K562 (cell line): ENCODE measurements around the gene ING4. TPM values are rescaled to one million over a fixed set of nuclear protein-coding genes. Genes with fewer than 3 reads are reported as not detected.
A peak's percentile ranks its signal among the peaks of the same experiment; 100 is the strongest.

Experiments
- BACH1 ChIP-seq: fragments of 200-800 bp; sonication (Bioruptor generic); IDR thresholded peaks from 2 replicates; pipeline ENCODE4 v1.6.1; 2016; ENCODE audit warnings: missing genetic modification characterization, missing compliant biosample characterization
- E2F3 ChIP-seq: fragments of 250-450 bp; sonication (Bioruptor Pico); IDR thresholded peaks from 2 replicates; pipeline ENCODE4 v1.4.0; 2020; ENCODE audit warnings: mild to moderate bottlenecking
- EP400 ChIP-seq: fragments of 450-650 bp; IDR thresholded peaks from 2 replicates; pipeline ENCODE4 v1.6.1; 2017; ENCODE audit warnings: antibody characterized with exemption, mild to moderate bottlenecking, moderate library complexity
- MLLT1 ChIP-seq, 2 experiments: fragments of 450-650 bp; IDR thresholded peaks; 2 replicates each; pipeline ENCODE4 v1.6.1; 2016
- POLR2A ChIP-seq: fragments of 450-650 bp; conservative IDR thresholded peaks from 2 replicates; pipeline ENCODE4 v1.6.1; 2016
- SETDB1 ChIP-seq: IDR thresholded peaks from one replicate; pipeline ENCODE4 v1.6.1; 2012; ENCODE audit warnings: low read length, control low read depth, inconsistent platforms
- SOX6 ChIP-seq: fragments of 450-650 bp; IDR thresholded peaks from 2 replicates; pipeline ENCODE4 v1.6.1; 2014; ENCODE audit warnings: mild to moderate bottlenecking
- SRSF7 ChIP-seq: fragments of 200-400 bp; formaldehyde crosslinking; optimal IDR thresholded peaks from 2 replicates; pipeline ENCODE3; 2017; ENCODE audit warnings: mild to moderate bottlenecking, low read depth, low read length
- TCF7 ChIP-seq: sonication (generic); IDR thresholded peaks from 2 replicates; pipeline ENCODE4 v1.6.1; 2016; ENCODE audit warnings: antibody characterized with exemption, borderline replicate concordance
- ZFP1 ChIP-seq: fragments of 450-650 bp; formaldehyde crosslinking; IDR thresholded peaks from 2 replicates; pipeline ENCODE4 v1.4.0; 2020; ENCODE audit warnings: mild to moderate bottlenecking, mixed read lengths
- ZNF175 ChIP-seq: fragments of 200-800 bp; sonication (Bioruptor generic); IDR thresholded peaks from 2 replicates; pipeline ENCODE4 v1.6.1; 2016; ENCODE audit warnings: low read depth, mild to moderate bottlenecking, missing genetic modification characterization, missing compliant biosample characterization
- polyA plus RNA-seq, 8 experiments: library from polyadenylated mRNA; depleted of rRNA in 4 of 8; stranded (reverse) in 5 of 8; unstranded in 3 of 8; fragments of >200 nt; fragmentation: Nextera tagmentation in 2 of 8; fragmentation: Illumina TruSeq in 1 of 8; extraction: Ambion mirVana in 2 of 8; extraction: Trizol in 1 of 8; gene quantifications; 2 replicates each; pipeline versions ENCODE4 v1.2.1 to v1.2.3, GENCODE V29; 2011 to 2014; ENCODE audit warnings: inconsistent platforms in 1 of 8, missing spikeins in 1 of 8
- total RNA-seq, 7 experiments: library from RNA; depleted of rRNA in 6 of 7; stranded (reverse); fragments of >200 nt in 6 of 7; fragmentation: Illumina TruSeq in 2 of 7; extraction: Trizol in 2 of 7; gene quantifications; 2 replicates each; pipeline versions ENCODE4 v1.2.1 to v1.2.3, GENCODE V29; 2011 to 2021; ENCODE audit warnings: low replicate concordance in 1 of 7

Gene ING4
- total and polyA plus RNA-seq, 9 of the 15 experiments (the other 6 are each of a cell fraction or from before 2014, with no cell fraction given), result 6.6 to 30.2 (median 15.7) TPM

DNA sequence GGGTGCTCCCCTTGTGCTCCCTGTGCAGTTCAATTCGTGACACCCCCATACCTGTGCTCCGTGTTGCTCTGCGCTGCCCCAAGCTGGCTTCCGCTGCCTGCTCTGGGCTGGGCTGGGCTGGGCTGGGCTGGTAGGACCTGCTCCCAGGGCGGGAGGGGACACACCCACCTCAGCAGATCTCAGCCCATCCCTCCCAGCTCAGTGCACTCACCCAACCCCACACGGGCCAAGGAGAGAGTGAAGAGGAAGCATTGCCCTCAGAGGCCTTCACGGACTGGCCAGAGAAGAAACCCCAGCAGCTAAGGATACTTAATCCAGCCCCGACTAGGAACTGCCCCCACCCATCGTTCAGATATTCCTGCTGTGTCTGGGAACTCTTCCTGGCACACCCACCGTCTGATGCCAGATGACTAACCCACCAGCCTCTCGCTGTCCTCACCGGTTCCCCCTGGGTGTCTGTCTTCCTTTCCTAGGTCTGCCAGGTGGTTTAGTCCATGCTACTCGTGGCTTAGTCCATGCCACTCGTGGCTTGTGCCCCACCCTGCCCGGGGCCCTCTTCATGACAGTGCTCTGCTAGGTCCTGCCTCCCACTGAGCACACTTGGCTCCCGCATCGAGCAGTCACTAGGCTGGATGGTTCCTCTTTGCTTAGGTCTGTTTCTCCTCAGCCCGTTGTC, 26.9 kb downstream of the ING4 start, which contains the start of gene LPAR5 (continued):
- peak; percentile 23; the same call in 1 of the 2 replicates for TF ChIP-seq ZNF175 (CRISPR knock-in tag)
- TF ChIP-seq EP400, result peak; percentile 38; the same call in 1 of the 2 replicates
- 0 out of 2 replicates have a peak, but pooled peaks have one; percentile 32 for TF ChIP-seq TCF7
- peak in 1 of 2 experiments; percentile 87; a peak in 2 of 4 replicates for TF ChIP-seq MLLT1 (IDR thresholded peaks at IDR 0.05)
- no peak for TF ChIP-seq SETDB1
- TF ChIP-seq SRSF7, result no peak
- no peak for TF ChIP-seq BACH1 (tag)
- TF ChIP-seq ZFP1 (CRISPR knock-in tag), result no peak
- no peak for TF ChIP-seq SOX6
- TF ChIP-seq E2F3 (CRISPR knock-in tag), result no peak
- TF ChIP-seq POLR2A, result peak; percentile 55
